Keratinocyte (primary cell): ENCODE data around the gene KCNH2. TPM values are rescaled to one million over a fixed set of nuclear protein-coding genes. Genes with fewer than 3 reads are reported as not detected.

Experiments
- DNase-seq: peaks from one replicate; pipeline ENCODE4 v3.0.0-alpha.2; 2011; ENCODE audit warnings: low read depth, missing footprints, low spot score
- FAIRE-seq: peaks from 2 replicates; lab custom pipeline; 2011; peaks lifted over from hg19 to GRCh38; lab: Jason Lieb, UNC
- H2AFZ ChIP-seq: 2 replicates; pipeline ENCODE4 v1.6.0; 2012; ENCODE audit warnings: low read length, control low read depth, inconsistent platforms; ENCODE audit not compliant: control insufficient read depth
- H3K27ac ChIP-seq: 2 replicates; pipeline ENCODE4 v1.5.1; 2011; ENCODE audit warnings: low read length; ENCODE audit not compliant: control insufficient read depth, insufficient read depth
- H3K27me3 ChIP-seq: 3 replicates; pipeline ENCODE4 v1.6.0; 2011; ENCODE audit warnings: low read length; ENCODE audit not compliant: control insufficient read depth, insufficient read depth; ENCODE audit errors: extremely low read depth
- H3K36me3 ChIP-seq, 2 experiments: 2 replicates in 1 of 2; 3 replicates in 1 of 2; pipeline ENCODE4 v1.5.1; 2011; ENCODE audit warnings: low read length in 2 of 2, mild to moderate bottlenecking in 1 of 2; ENCODE audit not compliant: control insufficient read depth in 2 of 2, insufficient read depth in 2 of 2; ENCODE audit errors: extremely low read depth in 1 of 2
- H3K4me1 ChIP-seq: 3 replicates; pipeline ENCODE4 v1.5.1; 2011; ENCODE audit warnings: low read length; ENCODE audit not compliant: control insufficient read depth, insufficient read depth; ENCODE audit errors: extremely low read depth
- H3K4me2 ChIP-seq: 3 replicates; pipeline ENCODE4 v1.6.0; 2011; ENCODE audit warnings: low read depth, low read length; ENCODE audit not compliant: control insufficient read depth, insufficient read depth; ENCODE audit errors: extremely low read depth
- H3K4me3 ChIP-seq, 3 experiments: fragments of 200-600 bp in 1 of 3; sonication (generic) in 1 of 3; 2 replicates in 2 of 3; 3 replicates in 1 of 3; pipeline ENCODE4 v1.5.1; 2011 to 2016; ENCODE audit warnings: low read length in 3 of 3, mild to moderate bottlenecking in 3 of 3, control low read depth in 2 of 3, inconsistent platforms in 1 of 3, low read depth in 1 of 3, mixed read lengths in 1 of 3, mixed run types in 1 of 3, moderate library complexity in 1 of 3; ENCODE audit not compliant: control insufficient read depth in 2 of 3, insufficient read depth in 2 of 3; ENCODE audit errors: extremely low read depth in 1 of 3
- H3K79me2 ChIP-seq: 2 replicates; pipeline ENCODE4 v1.6.0; 2012; ENCODE audit warnings: low read length; ENCODE audit not compliant: control insufficient read depth, insufficient read depth
- H3K9ac ChIP-seq: 3 replicates; pipeline ENCODE4 v1.6.0; 2011; ENCODE audit warnings: low read length; ENCODE audit not compliant: control insufficient read depth, insufficient read depth; ENCODE audit errors: extremely low read depth
- H3K9me1 ChIP-seq: 3 replicates; pipeline ENCODE4 v1.6.0; 2011; ENCODE audit warnings: low read length; ENCODE audit not compliant: control insufficient read depth, insufficient read depth; ENCODE audit errors: extremely low read depth
- H3K9me3 ChIP-seq: 2 replicates; pipeline ENCODE4 v1.5.1; 2012; ENCODE audit warnings: low read depth, low read length; ENCODE audit not compliant: control insufficient read depth
- H4K20me1 ChIP-seq: 3 replicates; pipeline ENCODE4 v1.6.0; 2011; ENCODE audit warnings: low read length; ENCODE audit not compliant: control insufficient read depth, insufficient read depth; ENCODE audit errors: extremely low read depth
- CTCF ChIP-seq, 3 experiments: IDR thresholded peaks in 1 of 3; conservative IDR thresholded peaks in 1 of 3; optimal IDR thresholded peaks in 1 of 3; 2 replicates in 2 of 3; 3 replicates in 1 of 3; pipeline versions ENCODE3 to v1.5.1; 2011; ENCODE audit warnings: low read length in 3 of 3, mild to moderate bottlenecking in 3 of 3, moderate library complexity in 2 of 3, control low read depth in 1 of 3, inconsistent platforms in 1 of 3; ENCODE audit not compliant: insufficient read depth in 2 of 3; ENCODE audit errors: extremely low read depth in 1 of 3
- EZH2 ChIP-seq: IDR thresholded peaks from one replicate; pipeline ENCODE4 v1.6.1; 2012; ENCODE audit warnings: inconsistent platforms, mild to moderate bottlenecking, low read length, moderate library complexity
- dilution Hi-C: fragments of 300-500 bp; cut with MboI; formaldehyde crosslinking; loops from one replicate; pipeline ENCODE4 v1.7.0; 2020; ENCODE audit warnings: low sequenced_read_pairs; ENCODE audit not compliant: extremely low pct_ligation_motif_present
- polyA plus RNA-seq, 5 experiments: library from polyadenylated mRNA; depleted of rRNA in 3 of 5; stranded (reverse) in 3 of 5; stranded (forward) in 1 of 5; unstranded in 1 of 5; fragments of >200 nt; gene quantifications; 1 replicate in 1 of 5; 2 replicates in 3 of 5; 3 replicates in 1 of 5; pipeline versions ENCODE4 v1.2.1 to v1.2.3, GENCODE V29; 2011 to 2012; ENCODE audit warnings: missing spikeins in 2 of 5, low read depth in 1 of 5, low replicate concordance in 1 of 5

Gene KCNH2
- polyA plus RNA-seq, 1 donor (not counting 4 experiments of a cell fraction or from before 2014, with no cell fraction given): 0.03 TPM

DNA sequence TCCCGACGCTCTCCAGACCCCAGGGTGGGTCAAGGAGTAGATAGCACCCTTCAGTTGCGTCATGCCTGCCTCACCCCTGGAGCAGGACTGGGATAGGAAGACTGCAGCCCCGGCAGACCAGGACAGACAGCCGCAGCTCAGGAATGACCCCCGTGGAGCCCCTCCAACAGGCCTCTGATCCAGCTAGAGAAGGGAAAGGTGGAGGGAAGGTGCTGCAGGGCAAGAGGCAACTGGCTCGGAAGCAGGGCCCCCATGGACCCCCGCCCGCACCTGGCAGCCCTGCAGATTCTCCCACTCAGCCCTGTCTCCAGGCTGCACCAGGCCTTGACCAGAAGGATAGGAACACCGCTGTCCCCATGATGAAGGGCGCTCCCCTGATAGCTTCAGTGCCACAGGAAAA lies 7.7 kb downstream of the KCNH2 start:
- H3K4me2 ChIP-seq: no peak overlapping the region
- peaks cover 50% of the 10 kb centered on the region for H3K27me3 ChIP-seq
- H3K4me3 ChIP-seq: no peak overlapping the region
- no peak overlapping the region for H2AFZ ChIP-seq
- dilution Hi-C loops: no loop called here
- FAIRE-seq: no peak
- TF ChIP-seq EZH2 (no peak), CTCF (optimal IDR thresholded peaks at IDR 0.05 in 1 of 3, IDR thresholded peaks at IDR 0.05 in 1 of 3, conservative IDR thresholded peaks at IDR 0.05 in 1 of 3; ENCODE audit: extremely low read depth in 1 of 3, insufficient read depth in 2 of 3, low read length in 3 of 3) (no peak)
- H3K9ac ChIP-seq: no peak overlapping the region
- H3K36me3 ChIP-seq: no peaks in the 10 kb centered on the region
- DNase-seq: no peak
- H3K79me2 ChIP-seq: no peaks in the 10 kb centered on the region
- peaks cover 2% of the 10 kb centered on the region for H3K4me1 ChIP-seq
- H3K9me1 ChIP-seq: no peaks in the 10 kb centered on the region
- H3K9me3 ChIP-seq: no peaks in the 10 kb centered on the region
- H3K27ac ChIP-seq: no peak overlapping the region
- no peaks in the 10 kb centered on the region for H4K20me1 ChIP-seq

DNA sequence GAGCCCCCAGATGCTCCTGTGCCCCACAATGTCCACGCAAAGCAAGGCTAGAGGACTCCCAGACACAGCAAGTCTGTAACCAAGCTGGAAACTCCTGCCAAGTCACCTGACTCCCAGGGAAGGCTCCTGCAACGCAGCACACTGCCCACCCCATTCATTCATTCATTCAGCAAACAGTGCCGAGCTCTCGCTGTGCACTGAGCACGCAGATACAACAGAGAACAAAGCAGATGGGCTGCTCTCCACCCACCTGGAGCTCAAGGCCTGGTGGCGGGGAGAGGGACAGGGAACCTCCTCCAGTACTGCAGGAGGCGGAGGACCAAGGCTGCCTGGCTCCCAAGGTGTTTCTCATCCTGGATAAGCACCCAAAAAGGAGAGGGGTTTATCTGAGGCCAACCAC lies 8.6 kb downstream of the KCNH2 start:
- no peaks in the 10 kb centered on the region for H3K9me1 ChIP-seq
- DNase-seq (no peak), FAIRE-seq (no peak)
- H3K4me1 ChIP-seq: no peaks in the 10 kb centered on the region
- H3K27me3 ChIP-seq: peaks cover 44% of the 10 kb centered on the region
- H2AFZ ChIP-seq: no peak overlapping the region
- no peaks in the 10 kb centered on the region for H4K20me1 ChIP-seq
- no peak overlapping the region for H3K4me3 ChIP-seq
- no peaks in the 10 kb centered on the region for H3K79me2 ChIP-seq
- no peak for TF ChIP-seq CTCF (optimal IDR thresholded peaks at IDR 0.05 in 1 of 3, IDR thresholded peaks at IDR 0.05 in 1 of 3, conservative IDR thresholded peaks at IDR 0.05 in 1 of 3; ENCODE audit: extremely low read depth in 1 of 3, insufficient read depth in 2 of 3, low read length in 3 of 3)
- no peak for TF ChIP-seq EZH2
- H3K27ac ChIP-seq: no peak overlapping the region
- H3K36me3 ChIP-seq: no peaks in the 10 kb centered on the region
- no peak overlapping the region for H3K4me2 ChIP-seq
- dilution Hi-C loops: no loop called here
- no peak overlapping the region for H3K9ac ChIP-seq
- no peaks in the 10 kb centered on the region for H3K9me3 ChIP-seq
